ENCODE results near the gene TMEM14B. TPM values are rescaled to one million over a fixed set of nuclear protein-coding genes. Genes with fewer than 3 reads are reported as not detected.
A peak's percentile ranks its signal among the peaks of the same experiment; 100 is the strongest.

The TMEM14B gene
- polyA plus RNA-seq, 2 of the 4 experiments (the other 2 are of a cell fraction), result 121 to 177 TPM

DNA sequence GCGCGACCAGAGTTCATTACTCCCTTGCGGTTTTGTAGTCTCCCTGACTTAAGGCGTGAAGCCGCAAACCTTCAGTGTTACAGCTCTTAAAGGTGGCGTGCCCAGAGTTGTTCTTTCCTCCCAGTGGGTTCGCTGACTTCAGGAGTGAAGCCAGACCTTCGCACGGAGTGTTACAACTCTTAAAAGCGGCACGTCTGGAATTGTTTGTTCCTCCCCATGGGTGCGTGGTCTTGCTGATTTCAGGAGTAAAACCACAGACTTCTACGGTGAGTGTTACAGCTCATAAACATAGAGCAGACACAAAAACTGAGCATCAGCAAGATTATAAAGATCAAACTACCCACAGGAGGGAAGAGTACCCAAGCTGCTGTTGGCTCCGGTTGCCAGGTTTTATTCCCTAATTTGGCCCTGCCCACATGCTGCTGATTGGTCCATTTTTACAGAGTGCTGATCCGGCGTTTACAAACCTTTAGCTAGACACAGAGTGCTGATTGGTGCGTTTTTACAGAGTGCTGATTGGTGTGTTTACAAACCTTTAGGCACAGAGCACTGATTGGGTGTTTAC lies 14.4 kb upstream of the TMEM14B start:
- CTCF ChIA-PET, result interaction anchor here (0.8 to 1.7 kb wide), 3 partner anchors 9 to 27 kb away, joined by 3 to 5 read pairs (median 3); no protein-coding TSS in a partner anchor
- H3K9me3 ChIP-seq, result no peaks in the 10 kb centered on the region
- no peak overlapping the region for H3K4me3 ChIP-seq
- WGBS (ENCODE audit: missing lambda C conversion rate), result 93% methylated on average over 17 of the region's 17 CpGs
- DNase-seq (ENCODE audit: low read depth in 1 of 2, low spot score in 1 of 2) (no peak), ATAC-seq (peak in 1 of 2 experiments; percentile 26; a peak in 3 of 6 replicates), FAIRE-seq (no peak)
- peak overlapping the region; percentile 77 to 90; a peak in 5 of 6 replicates for H3K27ac ChIP-seq
- TF ChIP-seq PHF8 (IDR thresholded peaks at IDR 0.05; ENCODE audit: borderline replicate concordance, low read depth) (no peak), FOSL2 (IDR thresholded peaks at IDR 0.05) (no peak), FOSL2 (CRISPR knock-in tag; IDR thresholded peaks at IDR 0.05) (no peak), HEYL (CRISPR knock-in tag; IDR thresholded peaks at IDR 0.05) (no peak), HMGXB4 (CRISPR knock-in tag; IDR thresholded peaks at IDR 0.05; ENCODE audit: borderline replicate concordance) (no peak), MAFK (IDR thresholded peaks at IDR 0.05; ENCODE audit: partially characterized antibody) (peak; percentile 95), SMC3 (IDR thresholded peaks at IDR 0.05) (no peak), ZC3H11A (IDR thresholded peaks at IDR 0.05) (no peak), HOXB13 (CRISPR knock-in tag; IDR thresholded peaks at IDR 0.05; ENCODE audit: low read depth) (no peak)
- H3K4me2 ChIP-seq, result no peak overlapping the region
- POLR2A ChIA-PET, result interaction anchor here (3.7 kb wide), 1 partner anchor 10 kb away, joined by 16 read pairs; the partner anchor contains the start of gene TMEM14C
- peaks cover 26% of the 10 kb centered on the region for H3K4me1 ChIP-seq

DNA sequence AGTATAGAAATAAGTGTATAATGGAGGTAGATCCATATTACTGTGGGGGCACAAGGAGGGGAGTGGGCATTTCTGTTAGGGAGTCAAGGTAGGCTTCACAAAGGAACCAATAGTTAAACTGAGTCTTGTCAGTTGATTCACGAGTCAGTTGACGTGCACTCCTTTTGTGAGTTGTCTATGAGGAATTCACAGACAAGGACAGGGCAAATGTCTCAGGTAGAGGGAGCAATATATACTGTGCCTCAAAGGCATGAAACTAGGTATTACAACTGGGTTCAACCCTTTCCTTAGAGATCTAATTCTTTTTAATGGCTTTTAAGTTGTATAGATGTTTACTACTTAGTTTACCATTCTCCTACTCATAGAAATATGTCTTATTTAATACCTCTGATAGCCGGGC lies 13.7 kb upstream of the TMEM14B start:
- Histone ChIP-seq H3K4me2 (peak overlapping the region; percentile 86; the same call in 1 of the 3 replicates), H3K4me3 (no peak overlapping the region), H3K4me1 (peaks cover 30% of the 10 kb centered on the region), H3K9me3 (no peaks in the 10 kb centered on the region), H3K27ac (peak overlapping the region; percentile 77 to 90)
- ChIA-PET CTCF (interaction anchor here (0.7 to 1.4 kb wide), 2 partner anchors 13 to 224 kb away, joined by 3 read pairs; no protein-coding TSS in a partner anchor), POLR2A (interaction anchor here (3.7 kb wide), 1 partner anchor 11 kb away, joined by 16 read pairs; the partner anchor contains the start of gene TMEM14C)
- 74% methylated on average over 3 of the region's 3 CpGs for WGBS (ENCODE audit: missing lambda C conversion rate)
- no peak for TF ChIP-seq ESRRA (IDR thresholded peaks at IDR 0.05; ENCODE audit: borderline replicate concordance, low read length)
- no peak for TF ChIP-seq HEYL (CRISPR knock-in tag; IDR thresholded peaks at IDR 0.05)
- TF ChIP-seq KDM1A (IDR thresholded peaks at IDR 0.05; ENCODE audit: low read depth), result no peak
- TF ChIP-seq CHD2 (IDR thresholded peaks at IDR 0.05; ENCODE audit: low read length, partially characterized antibody), result no peak
- TF ChIP-seq RNF2 (IDR thresholded peaks at IDR 0.05; ENCODE audit: borderline replicate concordance, low read depth), result no peak
- no peak for TF ChIP-seq EHMT2 (IDR thresholded peaks at IDR 0.05; ENCODE audit: low read depth)
- TF ChIP-seq, protein P1, sequence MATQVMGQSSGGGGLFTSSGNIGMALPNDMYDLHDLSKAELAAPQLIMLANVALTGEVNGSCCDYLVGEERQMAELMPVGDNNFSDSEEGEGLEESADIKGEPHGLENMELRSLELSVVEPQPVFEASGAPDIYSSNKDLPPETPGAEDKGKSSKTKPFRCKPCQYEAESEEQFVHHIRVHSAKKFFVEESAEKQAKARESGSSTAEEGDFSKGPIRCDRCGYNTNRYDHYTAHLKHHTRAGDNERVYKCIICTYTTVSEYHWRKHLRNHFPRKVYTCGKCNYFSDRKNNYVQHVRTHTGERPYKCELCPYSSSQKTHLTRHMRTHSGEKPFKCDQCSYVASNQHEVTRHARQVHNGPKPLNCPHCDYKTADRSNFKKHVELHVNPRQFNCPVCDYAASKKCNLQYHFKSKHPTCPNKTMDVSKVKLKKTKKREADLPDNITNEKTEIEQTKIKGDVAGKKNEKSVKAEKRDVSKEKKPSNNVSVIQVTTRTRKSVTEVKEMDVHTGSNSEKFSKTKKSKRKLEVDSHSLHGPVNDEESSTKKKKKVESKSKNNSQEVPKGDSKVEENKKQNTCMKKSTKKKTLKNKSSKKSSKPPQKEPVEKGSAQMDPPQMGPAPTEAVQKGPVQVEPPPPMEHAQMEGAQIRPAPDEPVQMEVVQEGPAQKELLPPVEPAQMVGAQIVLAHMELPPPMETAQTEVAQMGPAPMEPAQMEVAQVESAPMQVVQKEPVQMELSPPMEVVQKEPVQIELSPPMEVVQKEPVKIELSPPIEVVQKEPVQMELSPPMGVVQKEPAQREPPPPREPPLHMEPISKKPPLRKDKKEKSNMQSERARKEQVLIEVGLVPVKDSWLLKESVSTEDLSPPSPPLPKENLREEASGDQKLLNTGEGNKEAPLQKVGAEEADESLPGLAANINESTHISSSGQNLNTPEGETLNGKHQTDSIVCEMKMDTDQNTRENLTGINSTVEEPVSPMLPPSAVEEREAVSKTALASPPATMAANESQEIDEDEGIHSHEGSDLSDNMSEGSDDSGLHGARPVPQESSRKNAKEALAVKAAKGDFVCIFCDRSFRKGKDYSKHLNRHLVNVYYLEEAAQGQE (IDR thresholded peaks at IDR 0.05), result no peak
- TF ChIP-seq RCOR1 (IDR thresholded peaks at IDR 0.05; ENCODE audit: low read depth, low read length), result no peak
- ATAC-seq (no peak), FAIRE-seq (no peak), DNase-seq (ENCODE audit: low read depth in 1 of 2, low spot score in 1 of 2) (no peak)

GRCh38 chr6:10736731-10737130 lies 10.9 kb upstream of the TMEM14B start:
- POLR2A ChIA-PET, result no interaction called here
- peaks cover 30% of the 10 kb centered on the region for H3K4me1 ChIP-seq
- no peaks in the 10 kb centered on the region for H3K9me3 ChIP-seq
- FAIRE-seq (no peak), DNase-seq (ENCODE audit: low read depth in 1 of 2, low spot score in 1 of 2) (no peak), ATAC-seq (no peak)
- TF ChIP-seq HOXA7 (CRISPR knock-in tag; IDR thresholded peaks at IDR 0.05), result no peak
- no peak for TF ChIP-seq TP53 (CRISPR knock-in tag; IDR thresholded peaks at IDR 0.05)
- TF ChIP-seq CBX8 (IDR thresholded peaks at IDR 0.05), result no peak
- TF ChIP-seq, protein P2, sequence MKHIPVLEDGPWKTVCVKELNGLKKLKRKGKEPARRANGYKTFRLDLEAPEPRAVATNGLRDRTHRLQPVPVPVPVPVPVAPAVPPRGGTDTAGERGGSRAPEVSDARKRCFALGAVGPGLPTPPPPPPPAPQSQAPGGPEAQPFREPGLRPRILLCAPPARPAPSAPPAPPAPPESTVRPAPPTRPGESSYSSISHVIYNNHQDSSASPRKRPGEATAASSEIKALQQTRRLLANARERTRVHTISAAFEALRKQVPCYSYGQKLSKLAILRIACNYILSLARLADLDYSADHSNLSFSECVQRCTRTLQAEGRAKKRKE (CRISPR knock-in tag; IDR thresholded peaks at IDR 0.05; ENCODE audit: low read depth), result no peak
- TF ChIP-seq ELK1 (IDR thresholded peaks at IDR 0.05; ENCODE audit: low read depth, low read length), result no peak
- CTCF ChIA-PET, result interaction anchor here (1.4 kb wide), 1 partner anchor 23 kb away, joined by 4 read pairs; no protein-coding TSS in a partner anchor
- H3K27ac ChIP-seq, result no peak overlapping the region; a peak in 1 of 6 replicates
- H3K4me2 ChIP-seq, result no peak overlapping the region
- WGBS (ENCODE audit: missing lambda C conversion rate), result 87% methylated on average over 2 of the region's 2 CpGs
- no peak overlapping the region for H3K4me3 ChIP-seq
